ENCODE data around the gene FGF9.

DNA sequence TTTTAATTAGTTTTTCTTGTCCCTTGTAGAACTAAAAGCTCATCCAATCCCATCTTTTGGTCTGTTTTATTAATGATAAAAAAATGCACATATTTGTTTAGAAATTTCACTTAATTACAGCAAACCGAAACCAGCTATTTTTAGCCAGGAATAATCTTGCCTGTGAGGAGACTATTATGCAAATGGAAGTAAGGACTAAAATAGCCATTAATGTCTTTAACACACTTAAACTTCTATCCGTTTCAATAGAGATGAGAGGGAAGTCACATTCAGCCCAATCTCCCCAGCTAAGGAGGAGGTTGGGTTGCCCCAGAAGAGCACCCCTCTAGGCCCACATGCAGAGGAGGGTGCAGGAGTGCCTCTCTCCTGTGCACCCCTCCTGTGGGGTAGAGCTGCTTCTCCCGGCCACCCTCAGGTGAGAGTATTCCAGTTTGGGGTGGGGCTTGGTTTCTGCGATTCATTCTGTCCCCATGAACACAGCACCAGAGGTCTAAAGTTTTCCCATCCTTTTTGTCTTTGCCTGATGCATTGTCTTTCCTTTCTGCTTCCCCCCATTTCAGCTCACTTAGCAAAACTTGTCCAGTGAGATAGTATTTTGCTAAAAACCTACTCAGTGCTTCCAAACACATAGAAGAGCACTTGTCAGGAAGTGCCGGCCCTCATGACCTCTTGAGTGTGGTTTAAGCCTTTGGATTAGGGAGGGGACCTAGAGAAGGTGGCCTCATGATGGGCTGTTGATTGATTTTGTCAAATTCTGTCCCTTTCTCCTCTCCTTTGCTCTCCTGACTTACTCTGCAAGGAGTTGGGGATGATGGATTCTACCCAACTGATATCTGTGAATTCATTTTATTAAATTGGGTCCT lies 28.2 kb downstream of the FGF9 start:
- TF ChIP-seq CTCF (IDR thresholded peaks at IDR 0.05) (no peak), POLR2A (IDR thresholded peaks at IDR 0.05) (no peak), EP300 (IDR thresholded peaks at IDR 0.05) (no peak), POLR2AphosphoS5 (IDR thresholded peaks at IDR 0.05) (no peak)
